ENCODE data around the gene ADAP1. TPM values are rescaled to one million over a fixed set of nuclear protein-coding genes. Genes with fewer than 3 reads are reported as not detected.

Gene ADAP1
- total RNA-seq, 1 experiment from 2014 or later = 6.2 TPM

GRCh38 chr7:860149-860548, 94.3 kb downstream of the ADAP1 start:
- H3K4me3 Mint-ChIP-seq = no peak overlapping the region
- peak overlapping the region in 2 of 3 experiments; percentile 6 to 53; a peak in 2 of 7 replicates for H3K27ac Mint-ChIP-seq
- Histone ChIP-seq H3K27me3 (ENCODE audit: insufficient read depth, low read length) (no peaks in the 10 kb centered on the region), H3K4me1 (ENCODE audit: insufficient read depth, low read length) (no peaks in the 10 kb centered on the region), H3K27ac (ENCODE audit: insufficient read length, low read depth, low read length) (no peak overlapping the region), H3K4me2 (ENCODE audit: insufficient read depth, insufficient read length, low read length) (no peak overlapping the region), H2BK5ac (ENCODE audit: insufficient read length, low read length) (no peak overlapping the region), H2BK12ac (ENCODE audit: insufficient read length, low read depth, low read length) (no peak overlapping the region), H3K4ac (ENCODE audit: low read depth, low read length) (no peak overlapping the region), H2AK5ac (ENCODE audit: insufficient read length, low read length) (no peak overlapping the region), H4K8ac (replicated peaks; ENCODE audit: insufficient read length, low read depth, low read length) (no peak overlapping the region), H4K20me1 (ENCODE audit: control insufficient read depth, insufficient read depth, insufficient read length) (no peaks in the 10 kb centered on the region), H3K23ac (ENCODE audit: insufficient read length, low read depth, low read length) (no peak overlapping the region), H2AFZ (ENCODE audit: low read length) (no peak overlapping the region), H3K23me2 (ENCODE audit: insufficient read length, low read depth, low read length, poor library complexity, severe bottlenecking) (no peaks in the 10 kb centered on the region), H3K9ac (ENCODE audit: extremely low read depth, insufficient read length, low read length) (no peak overlapping the region), H3K18ac (ENCODE audit: insufficient read length, low read depth, low read length) (no peak overlapping the region), H3K79me1 (ENCODE audit: insufficient read depth, low read depth, low read length, poor library complexity, severe bottlenecking) (no peaks in the 10 kb centered on the region), H4K91ac (ENCODE audit: insufficient read length, low read depth, low read length) (no peak overlapping the region), H3K56ac (ENCODE audit: insufficient read length, low read depth, low read length) (no peak overlapping the region), H2BK15ac (ENCODE audit: low read depth, low read length) (no peak overlapping the region), H2BK20ac (ENCODE audit: low read depth, low read length, poor library complexity, severe bottlenecking) (no peak overlapping the region), H3K9me3 (ENCODE audit: control insufficient read depth, low read depth, low read length) (no peaks in the 10 kb centered on the region), H3K79me2 (ENCODE audit: insufficient read depth, low read length) (no peaks in the 10 kb centered on the region), H3T11ph (ENCODE audit: low read length) (no peak overlapping the region), H3K14ac (ENCODE audit: insufficient read depth, low read length) (no peak overlapping the region), H2BK120ac (ENCODE audit: low read depth, low read length, poor library complexity, severe bottlenecking) (no peak overlapping the region), H4K5ac (ENCODE audit: insufficient read length, low read depth, low read length) (no peak overlapping the region)
- no peak for TF ChIP-seq CTCF (conservative IDR thresholded peaks at IDR 0.05)
- H3K36me3 Mint-ChIP-seq (ENCODE audit: insufficient read depth in 1 of 3, low read depth in 3 of 3) = peaks cover 61 to 91% (median 83%) of the 10 kb centered on the region in 3 experiments
- WGBS (ENCODE audit: extremely low coverage, insufficient read length, low lambda C conversion rate) = no CpG with 5 or more reads among the region's 21 CpGs
- H3K27me3 Mint-ChIP-seq (ENCODE audit: low read depth) = no peaks in the 10 kb centered on the region
- no peaks in the 10 kb centered on the region for H3K4me1 Mint-ChIP-seq
- no peaks in the 10 kb centered on the region for H3K9me3 Mint-ChIP-seq
- DNase-seq = no peak

Measured in H9 (cell line).